Measurements from ENCODE around the gene ATP1B3.
"Not testable (repeated sequence)": the region's sequence is repeated elsewhere in the genome, so short reads cannot be mapped to it uniquely, and the experiment has no call there.

ATP1B3 gene

DNA sequence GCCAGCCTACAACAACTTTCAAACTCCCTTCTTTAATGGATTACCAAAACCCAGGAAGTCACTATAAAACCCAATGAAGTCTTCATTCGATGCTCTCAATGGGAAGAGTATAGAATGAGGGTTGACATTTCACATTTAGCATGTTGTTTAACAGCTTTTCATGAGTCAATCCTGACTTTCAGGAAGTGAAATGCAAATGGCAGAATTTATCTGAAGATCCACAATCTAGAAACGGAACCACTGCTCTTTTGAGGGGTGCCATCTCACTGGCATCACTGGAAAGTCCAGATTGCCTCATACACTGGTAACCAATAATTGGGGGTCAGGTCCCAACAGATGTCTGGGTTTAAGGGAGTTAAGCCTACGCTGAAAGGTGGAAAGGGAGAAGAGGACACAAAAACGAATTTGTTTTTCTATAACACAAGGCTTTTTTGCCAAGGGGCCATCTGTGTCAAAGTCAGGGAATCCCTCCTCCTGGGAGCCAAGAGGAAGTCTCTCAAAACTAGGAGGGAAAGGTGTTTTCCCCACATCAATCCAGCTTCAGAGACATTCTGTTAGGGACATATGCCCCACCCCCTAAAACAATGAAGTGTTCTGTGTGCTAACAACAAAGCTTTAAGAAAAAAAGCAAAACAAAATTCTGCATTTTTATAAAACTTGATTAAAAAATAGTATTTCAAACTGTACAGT, 12.0 kb upstream of the ATP1B3 start:
- no peaks in the 10 kb centered on the region for H3K27me3 Mint-ChIP-seq
- ATAC-seq (replicated peaks; ENCODE audit: extremely low read depth, poor library complexity, severe bottlenecking) (no peak), DNase-seq (ENCODE audit: low spot score in 2 of 2) (no peak)
- no peaks in the 10 kb centered on the region for H3K36me3 Mint-ChIP-seq (ENCODE audit: insufficient read depth)
- H3K4me3 Mint-ChIP-seq, result no peak overlapping the region
- H3K4me1 Mint-ChIP-seq, result no peaks in the 10 kb centered on the region
- no peaks in the 10 kb centered on the region for H3K9me3 Mint-ChIP-seq
- H3K27ac Mint-ChIP-seq (ENCODE audit: low read depth), result no peak overlapping the region

DNA sequence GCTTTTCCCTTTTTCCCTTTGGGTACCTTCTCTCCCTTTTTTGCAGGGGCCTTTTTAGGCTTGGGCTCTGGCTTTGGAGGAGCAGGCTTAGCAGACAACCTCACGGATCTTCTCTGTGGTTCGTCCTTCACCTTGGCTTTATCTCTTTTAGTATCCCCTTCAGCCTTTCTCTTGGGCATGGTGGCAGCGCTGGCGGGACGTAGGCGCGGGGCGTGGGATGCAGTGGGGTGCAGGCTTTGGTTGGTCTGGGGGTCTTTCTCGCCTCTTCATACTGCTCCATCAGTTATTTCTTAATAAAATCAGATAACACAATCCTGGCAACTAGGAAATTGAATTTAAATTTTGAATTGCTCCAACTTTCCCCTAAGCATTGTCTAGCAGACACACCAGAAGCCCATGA, 11.3 kb upstream of the ATP1B3 start:
- Mint-ChIP-seq H3K27ac (ENCODE audit: low read depth) (no peak overlapping the region), H3K9me3 (no peaks in the 10 kb centered on the region), H3K36me3 (ENCODE audit: insufficient read depth) (no peaks in the 10 kb centered on the region), H3K4me1 (no peaks in the 10 kb centered on the region), H3K4me3 (no peak overlapping the region), H3K27me3 (no peaks in the 10 kb centered on the region)
- no peak for DNase-seq (ENCODE audit: low spot score in 2 of 2)
- ATAC-seq (replicated peaks; ENCODE audit: extremely low read depth, poor library complexity, severe bottlenecking), result no peak

DNA sequence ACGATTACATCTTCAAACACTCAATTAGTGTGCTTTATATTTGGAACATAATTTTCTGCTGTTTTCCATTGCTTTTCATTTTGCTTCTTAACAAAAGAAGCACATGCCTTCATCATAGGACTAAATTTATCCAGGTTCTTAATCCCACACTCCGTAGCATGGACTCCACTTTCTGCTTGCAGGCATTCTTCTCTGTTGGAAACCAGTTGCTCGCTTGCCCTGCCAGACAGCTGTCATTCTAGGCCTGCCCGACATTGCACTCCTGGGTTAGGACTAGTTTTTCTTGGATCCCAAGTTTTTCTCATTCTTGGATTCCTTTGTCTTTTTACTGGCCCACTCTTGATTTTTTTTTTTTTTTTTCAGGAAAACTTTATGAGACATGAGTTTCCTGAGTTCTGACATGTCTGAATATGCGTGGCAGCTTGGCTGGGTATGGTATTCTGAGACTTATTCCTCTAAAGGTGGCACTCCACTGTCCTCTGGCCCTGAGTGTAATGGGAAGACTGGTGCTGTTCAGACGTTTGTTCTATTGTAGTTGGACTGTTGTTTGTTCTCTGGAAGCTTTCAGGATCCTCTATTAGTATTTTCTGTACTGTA, 6.3 kb upstream of the ATP1B3 start:
- H3K27me3 Mint-ChIP-seq, result no peaks in the 10 kb centered on the region
- ATAC-seq (replicated peaks; ENCODE audit: extremely low read depth, poor library complexity, severe bottlenecking), result no peak
- no peak for DNase-seq (ENCODE audit: low spot score in 2 of 2)
- no peaks in the 10 kb centered on the region for H3K9me3 Mint-ChIP-seq
- no peaks in the 10 kb centered on the region for H3K36me3 Mint-ChIP-seq (ENCODE audit: insufficient read depth)
- H3K4me1 Mint-ChIP-seq, result peaks cover under 1% of the 10 kb centered on the region
- no peak overlapping the region for H3K4me3 Mint-ChIP-seq
- H3K27ac Mint-ChIP-seq (ENCODE audit: low read depth), result no peak overlapping the region

DNA sequence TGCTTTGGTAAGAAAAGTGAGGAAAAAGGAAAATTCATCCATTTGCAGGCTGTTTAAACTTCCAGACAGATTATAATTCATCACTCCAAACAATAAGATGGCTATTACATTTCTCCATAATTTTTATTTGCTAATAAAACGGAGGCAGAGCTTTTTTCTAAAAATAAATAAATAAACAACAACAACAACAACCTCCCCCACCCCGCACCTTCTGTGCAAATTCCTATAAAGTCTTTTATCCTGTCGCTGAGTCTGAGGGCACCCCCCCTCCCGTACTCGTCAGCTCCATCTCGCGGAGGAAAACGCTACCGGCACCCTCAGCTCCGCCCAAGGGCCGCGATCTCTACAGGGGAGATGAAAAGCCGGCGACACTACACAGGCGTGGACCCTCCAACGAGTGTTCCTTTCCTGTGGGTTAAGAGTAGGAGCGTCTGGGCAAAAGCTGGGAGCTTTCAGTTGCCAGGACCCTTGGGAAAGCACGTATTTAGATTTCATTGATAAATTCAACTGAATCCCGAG, 1.0 kb upstream of the ATP1B3 start:
- H3K4me3 Mint-ChIP-seq, result peak overlapping the region; percentile 86
- ATAC-seq (replicated peaks; ENCODE audit: extremely low read depth, poor library complexity, severe bottlenecking), result peak; percentile 71
- DNase-seq (ENCODE audit: low spot score in 2 of 2), result peak; percentile 70 to 72
- no peaks in the 10 kb centered on the region for H3K9me3 Mint-ChIP-seq
- H3K36me3 Mint-ChIP-seq (ENCODE audit: insufficient read depth), result peaks cover 15% of the 10 kb centered on the region
- peak overlapping the region; percentile 70 for H3K27ac Mint-ChIP-seq (ENCODE audit: low read depth)
- H3K27me3 Mint-ChIP-seq, result no peaks in the 10 kb centered on the region
- H3K4me1 Mint-ChIP-seq, result peaks cover 29% of the 10 kb centered on the region

DNA sequence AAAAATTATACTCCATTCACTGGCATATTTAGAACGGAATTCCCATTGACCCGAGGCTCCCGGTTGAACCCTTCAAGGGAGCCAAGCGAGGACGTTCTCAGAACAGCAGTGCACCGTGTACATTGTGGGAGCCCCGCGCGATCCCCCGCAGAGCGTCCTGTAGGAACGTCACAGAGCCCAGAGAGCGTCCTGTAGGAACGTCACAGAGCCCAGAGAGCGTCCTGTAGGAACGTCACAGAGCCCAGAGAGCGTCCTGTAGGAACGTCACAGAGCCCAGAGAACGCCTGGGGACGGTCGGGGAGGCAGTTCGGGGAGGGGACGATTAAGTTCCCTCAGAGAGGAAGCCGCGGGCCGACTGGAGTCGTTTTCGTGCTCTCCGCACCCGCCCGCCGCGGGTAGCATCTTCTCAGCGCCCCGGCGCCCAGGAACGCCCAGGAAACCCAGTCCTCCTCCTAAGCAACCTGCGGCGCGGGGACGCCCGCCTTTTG, 506 bp upstream of the ATP1B3 start:
- Mint-ChIP-seq H3K4me1 (peaks cover 29% of the 10 kb centered on the region), H3K9me3 (no peaks in the 10 kb centered on the region), H3K36me3 (ENCODE audit: insufficient read depth) (peaks cover 15% of the 10 kb centered on the region), H3K27ac (ENCODE audit: low read depth) (peak overlapping the region; percentile 70), H3K4me3 (peak overlapping the region; percentile 86), H3K27me3 (no peaks in the 10 kb centered on the region)
- ATAC-seq (replicated peaks; ENCODE audit: extremely low read depth, poor library complexity, severe bottlenecking) (peak; percentile 71), DNase-seq (ENCODE audit: low spot score in 2 of 2) (peak in 1 of 2 donors; percentile 58)

DNA sequence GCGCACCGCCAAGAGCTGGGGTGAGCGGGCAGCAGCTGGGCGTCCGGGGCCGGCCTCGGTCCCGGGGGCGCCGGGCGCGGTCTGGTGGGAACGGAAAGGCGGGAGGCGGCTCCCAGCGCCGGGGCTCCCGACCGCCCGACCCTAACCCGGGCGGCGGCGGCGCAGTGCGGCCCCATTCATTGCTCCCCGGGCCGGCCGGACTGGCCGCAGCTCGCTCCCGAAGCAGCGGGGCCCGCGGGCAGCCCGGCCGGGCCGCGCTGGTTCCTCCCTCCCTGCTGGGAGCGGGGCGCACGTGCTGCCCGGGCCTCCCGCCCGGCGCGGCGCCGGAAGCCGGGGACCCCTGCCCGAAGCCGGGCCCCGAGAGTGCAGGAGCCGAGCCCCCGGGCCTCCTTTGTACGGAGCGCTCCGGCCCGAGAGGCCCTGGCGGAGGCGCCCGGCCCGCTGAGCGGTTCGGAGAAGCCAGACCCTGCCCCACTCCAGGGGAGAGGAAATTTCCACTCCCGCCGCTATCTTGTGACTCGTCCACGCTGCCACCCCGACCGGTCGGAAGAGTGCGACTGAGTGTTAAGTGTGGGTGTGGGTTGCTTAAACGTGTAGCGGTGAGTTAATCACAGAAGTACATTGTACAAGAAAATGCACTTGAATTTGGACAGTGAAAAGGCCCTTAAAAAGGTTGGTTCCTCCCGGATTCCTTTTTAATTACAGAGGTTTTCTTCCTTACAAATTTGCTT, 613 bp downstream of the ATP1B3 start:
- H3K36me3 Mint-ChIP-seq (ENCODE audit: insufficient read depth), result peaks cover 15% of the 10 kb centered on the region
- peak overlapping the region; percentile 70 for H3K27ac Mint-ChIP-seq (ENCODE audit: low read depth)
- no peaks in the 10 kb centered on the region for H3K27me3 Mint-ChIP-seq
- peak; percentile 15 for ATAC-seq (replicated peaks; ENCODE audit: extremely low read depth, poor library complexity, severe bottlenecking)
- H3K4me1 Mint-ChIP-seq, result peaks cover 39% of the 10 kb centered on the region
- H3K4me3 Mint-ChIP-seq, result peak overlapping the region; percentile 86
- no peaks in the 10 kb centered on the region for H3K9me3 Mint-ChIP-seq
- peak; percentile 27 to 37 for DNase-seq (ENCODE audit: low spot score in 2 of 2)

DNA sequence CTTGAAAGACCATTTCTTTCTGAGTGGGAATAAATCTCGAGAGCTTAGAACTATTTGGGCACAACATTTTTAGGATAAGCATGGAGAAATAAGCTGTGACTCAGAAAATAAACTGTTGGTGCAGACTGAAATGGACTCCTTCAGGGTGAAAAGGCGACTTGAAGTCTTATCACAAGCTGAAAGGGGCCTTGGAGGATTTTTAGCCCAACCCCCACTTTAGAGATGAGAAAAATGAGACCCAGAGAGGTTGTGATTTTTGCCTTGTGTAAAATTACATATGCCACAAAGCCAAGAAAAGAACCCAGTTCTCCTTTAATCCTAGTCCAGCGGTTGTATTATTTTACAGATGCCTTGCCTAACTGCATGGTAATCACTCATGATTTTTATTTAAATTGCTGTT, 1.5 kb downstream of the ATP1B3 start:
- Mint-ChIP-seq H3K4me3 (peak overlapping the region; percentile 86), H3K27ac (ENCODE audit: low read depth) (peak overlapping the region; percentile 70), H3K36me3 (ENCODE audit: insufficient read depth) (peaks cover 15% of the 10 kb centered on the region), H3K9me3 (no peaks in the 10 kb centered on the region), H3K4me1 (peaks cover 42% of the 10 kb centered on the region), H3K27me3 (no peaks in the 10 kb centered on the region)
- no peak for DNase-seq (ENCODE audit: low spot score in 2 of 2)
- ATAC-seq (replicated peaks; ENCODE audit: extremely low read depth, poor library complexity, severe bottlenecking), result no peak

DNA sequence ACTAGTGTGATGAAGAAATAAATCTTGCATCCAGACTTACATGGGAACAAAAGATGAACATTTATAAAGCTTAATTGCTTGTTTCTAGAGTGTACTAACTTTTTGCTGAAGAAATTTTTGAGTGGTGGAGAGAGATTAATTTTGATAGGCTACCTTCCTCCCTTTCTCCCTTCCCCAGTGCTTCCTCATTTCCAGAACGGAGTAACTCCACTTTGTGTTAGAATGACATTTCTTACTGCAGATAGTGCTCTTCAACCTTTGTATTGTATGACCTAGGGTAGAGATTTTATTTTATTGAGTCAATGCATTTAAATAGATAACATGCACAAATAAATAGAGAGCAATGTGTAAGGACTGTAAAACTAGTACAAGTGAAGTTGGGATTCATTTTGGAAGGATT, 1.9 kb downstream of the ATP1B3 start:
- peaks cover 15% of the 10 kb centered on the region for H3K36me3 Mint-ChIP-seq (ENCODE audit: insufficient read depth)
- no peaks in the 10 kb centered on the region for H3K9me3 Mint-ChIP-seq
- DNase-seq (ENCODE audit: low spot score in 2 of 2) (no peak), ATAC-seq (replicated peaks; ENCODE audit: extremely low read depth, poor library complexity, severe bottlenecking) (no peak)
- H3K27me3 Mint-ChIP-seq, result no peaks in the 10 kb centered on the region
- peak overlapping the region; percentile 86 for H3K4me3 Mint-ChIP-seq
- H3K4me1 Mint-ChIP-seq, result peaks cover 45% of the 10 kb centered on the region
- peak overlapping the region; percentile 70 for H3K27ac Mint-ChIP-seq (ENCODE audit: low read depth)

DNA sequence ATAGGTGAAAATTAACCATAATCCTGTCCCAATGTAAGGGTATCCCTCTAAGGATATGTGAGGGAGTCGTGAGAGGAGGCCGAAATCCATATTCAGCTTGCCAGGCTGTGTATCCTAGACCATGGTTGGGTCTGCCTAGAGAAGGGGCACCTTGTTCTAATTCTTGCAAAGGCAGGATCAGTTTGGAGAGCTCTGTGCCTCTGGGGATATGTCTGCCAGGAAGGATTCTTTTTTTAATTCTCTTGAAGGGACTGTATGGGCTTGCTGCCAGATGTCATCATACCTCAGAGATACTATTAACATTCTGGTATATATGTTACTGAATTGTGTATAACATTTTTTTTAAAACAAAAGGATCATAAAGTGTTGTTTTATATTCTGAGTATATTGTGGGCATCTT, 2.4 kb downstream of the ATP1B3 start:
- peak overlapping the region; percentile 86 for H3K4me3 Mint-ChIP-seq
- H3K36me3 Mint-ChIP-seq (ENCODE audit: insufficient read depth), result peaks cover 15% of the 10 kb centered on the region
- peaks cover 45% of the 10 kb centered on the region for H3K4me1 Mint-ChIP-seq
- ATAC-seq (replicated peaks; ENCODE audit: extremely low read depth, poor library complexity, severe bottlenecking), result no peak
- H3K27me3 Mint-ChIP-seq, result no peaks in the 10 kb centered on the region
- DNase-seq (ENCODE audit: low spot score in 2 of 2), result no peak
- H3K9me3 Mint-ChIP-seq, result no peaks in the 10 kb centered on the region
- peak overlapping the region; percentile 70 for H3K27ac Mint-ChIP-seq (ENCODE audit: low read depth)

DNA sequence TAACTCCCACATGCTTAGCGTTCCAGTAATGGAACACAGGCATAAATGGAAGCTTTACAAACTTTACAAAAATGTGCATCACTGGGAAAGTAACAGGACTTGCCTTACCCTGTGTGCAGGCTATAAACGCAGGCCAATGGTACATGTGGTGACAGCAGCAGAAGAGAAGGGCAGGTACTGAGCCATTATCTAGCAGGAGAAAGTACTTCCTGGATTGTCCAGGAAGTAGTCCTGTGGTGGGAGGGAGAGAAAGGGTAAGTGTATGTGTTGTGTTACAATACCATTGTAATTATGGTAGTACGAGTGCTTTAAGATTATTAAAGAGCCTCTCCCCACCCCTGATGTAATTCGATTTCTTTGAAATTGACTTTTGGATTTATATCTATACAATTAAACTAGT, 5.3 kb downstream of the ATP1B3 start:
- peaks cover 62% of the 10 kb centered on the region for H3K4me1 Mint-ChIP-seq
- DNase-seq (ENCODE audit: low spot score in 2 of 2) (no peak), ATAC-seq (replicated peaks; ENCODE audit: extremely low read depth, poor library complexity, severe bottlenecking) (no peak)
- H3K9me3 Mint-ChIP-seq, result no peaks in the 10 kb centered on the region
- no peaks in the 10 kb centered on the region for H3K27me3 Mint-ChIP-seq
- H3K27ac Mint-ChIP-seq (ENCODE audit: low read depth), result no peak overlapping the region
- H3K36me3 Mint-ChIP-seq (ENCODE audit: insufficient read depth), result peaks cover 11% of the 10 kb centered on the region
- no peak overlapping the region for H3K4me3 Mint-ChIP-seq

DNA sequence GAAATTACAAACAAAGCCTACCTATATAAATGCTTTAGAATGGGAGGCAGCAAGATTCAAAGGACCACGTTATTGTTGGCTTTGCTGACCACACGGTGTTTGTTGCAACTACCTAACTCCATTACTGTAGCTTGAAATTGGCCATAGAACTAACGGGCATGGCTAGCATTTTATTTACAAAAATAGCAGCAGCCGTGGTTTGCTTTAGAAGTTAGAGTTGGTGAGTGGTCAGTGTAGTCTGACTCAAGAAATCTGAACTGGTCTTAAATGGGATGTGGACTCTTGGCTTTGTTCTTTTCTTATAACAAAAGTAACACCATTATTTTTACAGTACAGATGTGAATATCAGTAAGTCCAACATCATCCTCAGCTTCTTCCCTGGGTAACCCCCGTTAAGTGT, 10.6 kb downstream of the ATP1B3 start:
- Mint-ChIP-seq H3K4me3 (no peak overlapping the region), H3K36me3 (ENCODE audit: insufficient read depth) (peaks cover 8% of the 10 kb centered on the region), H3K9me3 (peaks cover 7% of the 10 kb centered on the region), H3K27ac (ENCODE audit: low read depth) (no peak overlapping the region), H3K4me1 (peaks cover 45% of the 10 kb centered on the region), H3K27me3 (no peaks in the 10 kb centered on the region)
- ATAC-seq (replicated peaks; ENCODE audit: extremely low read depth, poor library complexity, severe bottlenecking) (no peak), DNase-seq (ENCODE audit: low spot score in 2 of 2) (no peak)

DNA sequence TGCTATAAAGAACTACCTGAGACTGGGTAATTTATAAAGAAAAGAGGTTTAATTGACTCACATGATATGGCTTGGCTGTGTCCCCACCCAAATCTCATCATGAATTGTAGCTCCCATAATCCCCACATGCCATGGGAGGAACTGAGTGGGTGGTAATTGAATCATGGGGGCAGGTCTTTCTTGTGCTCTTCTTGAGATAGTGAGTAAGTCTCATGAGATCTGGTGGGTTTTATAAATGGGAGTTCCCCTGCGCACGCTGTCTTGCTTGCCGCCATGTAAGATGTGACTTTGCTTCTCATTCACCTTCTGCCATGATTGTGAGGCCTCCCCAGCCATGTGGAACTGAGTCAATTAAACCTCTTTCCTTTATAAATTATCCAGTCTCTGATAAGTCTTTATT, 12.1 kb downstream of the ATP1B3 start:
- Mint-ChIP-seq H3K4me3 (peak overlapping the region; percentile 5), H3K4me1 (peaks cover 47% of the 10 kb centered on the region)
- not testable (repeated sequence) for H3K9me3 Mint-ChIP-seq; H3K27ac Mint-ChIP-seq (ENCODE audit: low read depth); DNase-seq (ENCODE audit: low spot score in 2 of 2); H3K27me3 Mint-ChIP-seq; ATAC-seq (replicated peaks; ENCODE audit: extremely low read depth, poor library complexity, severe bottlenecking); H3K36me3 Mint-ChIP-seq (ENCODE audit: insufficient read depth)
